Hematopoietic multipotent progenitor cell (in vitro differentiated cells): Measurements from ENCODE around the gene PPP6R3. TPM values are rescaled to one million over a fixed set of nuclear protein-coding genes. Genes with fewer than 3 reads are reported as not detected.

Experiments
- DNase-seq, 3 donors: peaks; one replicate each; pipeline ENCODE4 v3.0.0-alpha.2; 2011 to 2015; ENCODE audit warnings: low read depth in 2 of 3, low spot score in 2 of 3
- small RNA-seq: library from RNA; depleted of rRNA; stranded (forward); fragments of <200 nt; gene quantifications from one replicate; pipeline ENCODE3, GENCODE V24; 2012
- total RNA-seq: library from RNA; depleted of rRNA; stranded (reverse); fragments of >200 nt; gene quantifications from one replicate; pipeline ENCODE4 v1.2.3, GENCODE V29; 2012

The PPP6R3 gene
- total RNA-seq, 1 donor: 113 TPM

GRCh38 chr11:68661014-68661413 is 200.5 kb downstream of the PPP6R3 start:
- no peak for DNase-seq

GRCh38 chr11:68661697-68662603 is 201.4 kb downstream of the PPP6R3 start:
- DNase-seq: no peak

- DNase-seq: no peak
Observed at GRCh38 chr11:68663482-68664010, 203.0 kb downstream of the PPP6R3 start.

GRCh38 chr11:68664141-68664540 is 203.6 kb downstream of the PPP6R3 start:
- no peak for DNase-seq

- DNase-seq: no peak
Observed at GRCh38 chr11:68664906-68665305, 204.4 kb downstream of the PPP6R3 start.

Small RNAs within 50 kb of the gene (small RNA-seq; reads per million reads assigned to genes)
- not detected for gene NDUFA3P2

Other genes starting within 250 kb of the PPP6R3 start
- gene KMT5B, start 247.5 kb upstream of the PPP6R3 start, total RNA-seq: 16.7 TPM
- gene C11orf24, start 188.8 kb upstream of the PPP6R3 start, total RNA-seq: 8.6 TPM
- gene LRP5, start 148.2 kb upstream of the PPP6R3 start, total RNA-seq: 70.0 TPM
- not detected for gene GAL, start 223.8 kb downstream of the PPP6R3 start, total RNA-seq